CD4-positive, alpha-beta T cell treated with Interferon gamma for 1 hour (primary cell): ENCODE data around the gene EEF1AKMT3.
"Not testable (repeated sequence)": the region's sequence is repeated elsewhere in the genome, so short reads cannot be mapped to it uniquely, and the experiment has no call there.

Experiments
- DNase-seq: peaks from one replicate; pipeline ENCODE4 v3.0.0-alpha.2; 2020

Gene EEF1AKMT3

DNA sequence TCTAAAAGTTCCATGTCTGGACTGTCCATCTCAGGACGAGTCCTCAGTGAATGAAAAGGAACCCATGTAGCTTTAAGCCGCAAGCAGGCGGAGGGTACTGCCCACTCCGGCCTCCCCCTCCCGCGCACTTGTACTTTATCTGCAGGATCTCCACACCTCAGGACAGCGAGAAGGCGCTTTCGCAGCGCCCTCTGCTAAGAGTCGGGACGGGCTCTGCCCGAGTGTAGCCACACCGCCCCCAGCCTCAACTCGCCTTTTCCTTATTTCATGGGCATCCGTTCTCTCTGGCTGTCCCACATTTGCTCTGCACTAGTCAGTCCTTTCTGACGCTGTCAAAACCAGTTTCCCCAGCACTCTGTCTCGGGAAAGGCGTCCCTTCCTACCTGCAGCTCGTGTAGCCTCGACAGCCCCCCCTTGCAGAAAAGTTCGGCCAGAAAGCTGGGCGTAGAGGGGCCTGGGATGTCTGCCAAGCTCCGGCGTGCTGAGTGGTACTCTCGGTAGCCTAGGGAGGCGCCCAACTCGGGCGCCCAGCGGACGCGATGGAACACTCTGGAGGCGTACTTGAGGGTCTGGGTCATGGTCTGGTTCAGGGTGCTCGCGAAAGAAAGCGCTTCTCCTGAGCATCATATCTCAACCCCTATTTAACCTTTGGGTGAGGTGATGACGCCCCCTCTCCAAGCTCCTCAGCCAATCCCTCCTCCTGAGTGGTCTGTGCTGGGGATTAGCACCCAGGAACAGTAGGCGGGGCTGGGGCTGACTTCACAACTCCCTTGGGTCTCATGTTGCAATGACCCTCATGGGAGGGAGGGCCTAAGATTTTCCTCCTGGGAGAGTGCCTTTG is 5.7 kb upstream of the EEF1AKMT3 start, which contains the start of gene CYP27B1:
CYP27B1 (minus strand) TSS at position 615 of the 841 bp plus-strand sequence; CDS start at position 578, 37 bp downstream.
- DNase-seq = no peak

DNA sequence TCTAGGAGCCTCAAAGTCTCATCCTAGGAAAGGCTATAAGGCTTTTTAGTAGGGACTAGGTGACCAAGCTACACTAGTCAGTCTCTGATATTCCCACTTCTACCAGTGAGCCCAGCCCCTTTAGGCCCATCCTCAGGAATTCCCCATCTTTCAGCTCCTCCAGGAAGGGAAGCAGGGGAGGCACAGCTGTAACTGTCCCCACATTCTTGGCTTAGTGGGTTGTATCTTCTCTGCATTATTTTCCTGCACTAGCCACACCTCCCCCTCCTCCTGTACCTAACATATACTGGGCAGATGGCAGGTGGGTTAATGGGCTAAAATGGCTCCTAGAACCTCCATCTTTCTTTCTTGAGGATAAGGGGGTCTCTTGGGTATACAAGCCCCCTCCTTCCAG is 5.1 kb upstream of the EEF1AKMT3 start:
- DNase-seq = no peak

DNA sequence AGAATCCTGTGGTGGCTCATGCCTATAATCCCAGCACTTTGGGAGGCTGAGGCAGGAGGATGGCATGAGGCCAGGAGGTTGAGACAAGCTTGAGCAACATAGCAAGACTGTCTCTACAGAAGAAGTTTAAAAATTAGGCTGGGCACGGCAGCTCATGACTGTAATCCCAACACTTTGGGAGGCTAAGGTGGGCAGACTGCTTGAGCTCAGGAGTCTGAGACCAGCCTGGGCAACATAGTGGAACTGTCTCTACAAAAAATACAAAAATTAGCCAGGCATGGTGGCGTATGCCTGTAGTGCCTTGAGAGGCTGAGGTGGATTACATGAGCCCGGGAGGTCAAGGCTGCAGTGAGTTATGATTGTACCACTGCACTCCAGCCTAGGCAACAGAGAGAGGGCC is 4.5 kb upstream of the EEF1AKMT3 start:
- no peak for DNase-seq

DNA sequence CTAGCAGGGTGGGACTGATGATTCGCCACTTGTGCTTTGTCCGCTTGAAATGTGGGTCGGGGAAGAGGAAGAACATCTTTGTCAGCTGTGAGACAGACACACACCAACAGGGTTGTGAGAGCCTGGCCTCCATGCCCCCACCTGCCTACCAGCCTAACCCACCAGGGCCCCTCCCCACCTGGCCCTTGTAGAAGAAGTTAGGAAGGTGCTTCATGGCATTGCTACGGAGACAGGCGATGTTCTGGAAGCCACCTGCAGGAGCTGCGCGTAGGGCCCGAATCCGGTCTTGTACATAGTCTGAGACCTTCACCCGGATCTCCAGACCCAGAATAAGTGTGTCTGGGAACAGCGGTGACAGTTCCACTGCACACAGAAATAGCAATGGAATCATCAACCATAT is 2.8 kb upstream of the EEF1AKMT3 start:
- DNase-seq = no peak

DNA sequence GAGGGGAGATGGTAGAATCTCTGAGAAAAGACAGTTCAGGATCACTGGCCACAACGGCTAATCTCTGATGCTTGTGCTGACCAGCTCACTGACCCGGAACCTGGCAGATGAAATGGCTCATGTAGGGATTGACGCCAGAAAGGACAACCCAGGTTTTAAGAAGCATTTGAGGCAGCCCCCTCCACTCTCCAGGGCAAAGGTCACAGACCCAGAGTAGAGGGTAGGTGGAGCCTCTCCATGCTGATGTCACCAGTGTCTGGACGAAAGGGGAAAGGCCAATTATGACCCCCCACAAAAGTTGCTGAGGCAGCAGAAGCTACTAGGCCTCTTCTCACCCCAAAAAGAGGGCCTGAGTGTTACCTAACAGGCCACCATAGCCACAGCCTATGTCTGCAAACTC is 1.7 kb upstream of the EEF1AKMT3 start:
- DNase-seq = no peak

DNA sequence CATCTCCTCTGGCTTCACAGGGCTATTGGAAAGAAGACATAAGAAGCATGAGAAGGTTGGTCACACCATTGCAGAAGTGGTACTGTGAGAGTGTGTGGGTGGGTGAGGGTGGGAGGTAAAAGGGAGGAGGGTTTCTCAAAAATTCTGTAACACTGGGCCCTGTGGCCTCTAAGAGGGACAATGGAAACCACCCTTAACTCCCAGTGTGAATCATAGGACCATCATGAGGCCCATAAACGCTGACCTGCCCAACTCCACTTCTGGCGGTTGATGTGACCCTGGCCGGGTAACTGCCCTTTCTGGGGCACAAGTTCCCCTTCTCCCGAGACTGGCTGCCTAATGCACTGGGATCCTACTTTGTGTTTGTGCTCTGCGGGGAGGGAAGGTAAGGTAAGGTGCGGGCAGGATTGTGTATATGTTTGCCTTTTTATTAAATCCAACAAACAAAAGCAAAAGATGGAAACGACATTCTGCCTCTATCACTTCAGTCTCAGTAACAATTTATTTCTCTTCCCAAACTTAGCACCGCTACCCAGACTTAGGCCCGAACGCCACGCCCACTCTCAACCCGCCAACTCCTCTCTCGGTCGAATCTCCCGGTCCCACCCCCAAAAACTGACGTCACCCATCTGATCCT is 1.1 kb upstream of the EEF1AKMT3 start:
- peak; percentile 80 for DNase-seq

DNA sequence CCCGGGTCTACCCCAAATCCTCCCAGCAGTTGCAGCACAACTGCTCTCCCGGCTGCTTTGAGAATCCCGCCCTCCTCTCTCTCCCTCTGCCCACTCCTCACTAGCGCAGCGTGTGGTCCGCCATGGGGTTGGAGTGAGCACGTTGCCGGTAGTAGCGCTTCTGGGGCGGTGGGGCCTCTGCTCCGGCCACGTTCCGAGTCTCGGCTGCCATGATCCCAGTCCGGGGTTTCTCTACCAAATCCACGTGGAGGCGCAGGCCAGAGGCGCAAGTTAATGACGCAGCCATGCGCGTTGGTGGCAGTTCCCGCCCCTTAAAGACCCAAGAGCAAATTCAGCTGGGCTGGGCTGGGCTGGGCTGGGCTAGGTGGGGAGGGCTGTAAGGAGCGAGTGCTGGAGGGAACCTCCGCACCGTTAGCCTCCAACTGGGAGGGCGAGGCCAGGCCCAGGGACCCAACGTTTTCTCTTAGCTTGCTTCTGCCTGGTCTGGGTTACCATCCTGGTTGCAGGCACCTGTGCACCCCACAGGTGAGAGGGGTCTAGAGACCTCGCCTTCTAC is 463 bp upstream of the EEF1AKMT3 start, which contains the start of gene METTL1:
METTL1 (minus strand) TSS at position 233 of the 556 bp plus-strand sequence; CDS start at position 211, 22 bp downstream.
- peak; percentile 89 for DNase-seq

DNA sequence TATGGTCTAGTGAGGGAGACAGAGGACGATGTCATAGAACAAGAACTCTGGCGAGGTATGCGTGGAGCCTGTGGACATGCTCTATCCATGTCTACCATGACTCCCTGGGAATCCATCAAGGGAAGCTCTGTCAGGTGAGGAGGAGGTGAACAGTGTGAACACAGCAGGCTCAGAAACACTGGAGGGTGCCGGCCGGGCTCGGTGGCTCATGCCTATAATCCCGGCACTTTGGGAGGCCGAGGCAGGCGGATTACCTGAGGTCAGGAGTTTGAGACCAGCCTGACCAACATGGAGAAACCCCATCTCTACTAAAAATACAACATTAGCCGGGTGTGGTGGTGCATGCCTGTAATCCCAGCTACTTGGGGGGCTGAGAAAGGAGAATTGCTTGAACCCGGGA is 2.2 kb downstream of the EEF1AKMT3 start:
- DNase-seq = not testable (repeated sequence)

DNA sequence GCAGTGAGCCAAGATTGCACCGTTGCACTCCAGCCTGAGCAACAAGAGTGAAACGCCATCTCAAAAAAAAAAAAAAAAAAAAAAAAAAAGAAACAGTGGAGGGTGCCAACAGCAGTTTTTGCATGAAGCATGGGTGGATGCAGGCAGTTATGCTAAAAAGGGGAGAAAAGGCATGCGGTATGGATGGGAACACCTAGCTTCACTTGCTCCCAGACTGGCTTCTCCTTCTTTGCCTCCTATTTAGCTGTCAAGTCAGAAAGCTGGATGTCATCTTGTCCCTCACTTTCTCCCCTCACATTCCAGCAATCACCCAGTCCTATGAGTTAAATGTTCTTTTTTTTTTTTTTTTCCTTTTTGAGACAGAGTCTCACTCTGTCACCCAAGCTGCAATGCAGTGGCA is 2.6 kb downstream of the EEF1AKMT3 start:
- DNase-seq = no peak

DNA sequence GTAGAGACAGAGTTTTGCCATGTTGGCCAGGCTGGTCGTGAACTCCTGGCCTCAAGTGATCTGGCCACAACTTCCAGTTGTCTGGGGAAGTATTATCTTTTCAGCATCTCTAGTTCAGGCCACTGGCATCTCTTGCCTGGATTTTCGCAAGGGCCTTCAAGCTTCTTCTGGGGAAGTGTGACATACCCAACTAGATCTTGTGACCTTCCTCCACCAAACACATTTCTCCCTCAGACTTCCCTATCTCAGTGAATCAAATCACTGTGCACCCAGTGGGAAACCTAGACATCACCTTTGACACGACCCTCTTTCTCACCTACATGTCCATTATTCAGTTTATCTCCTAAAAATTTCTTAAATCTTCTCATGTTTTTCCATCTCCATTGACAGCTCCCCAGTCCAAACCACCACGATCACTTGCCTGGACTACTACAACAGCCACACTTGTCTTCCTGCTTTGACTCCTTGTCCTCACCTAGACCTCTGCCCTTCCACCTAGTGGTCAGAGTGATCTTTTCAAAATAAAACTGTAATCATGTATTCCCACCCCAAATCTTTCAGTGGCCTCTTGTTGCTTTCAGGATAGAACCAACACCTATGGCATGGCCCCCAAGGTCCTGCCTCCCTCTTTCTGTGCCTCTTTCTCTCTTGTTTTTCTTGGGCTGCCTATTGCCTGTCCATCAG is 3.3 kb downstream of the EEF1AKMT3 start:
- no peak for DNase-seq

DNA sequence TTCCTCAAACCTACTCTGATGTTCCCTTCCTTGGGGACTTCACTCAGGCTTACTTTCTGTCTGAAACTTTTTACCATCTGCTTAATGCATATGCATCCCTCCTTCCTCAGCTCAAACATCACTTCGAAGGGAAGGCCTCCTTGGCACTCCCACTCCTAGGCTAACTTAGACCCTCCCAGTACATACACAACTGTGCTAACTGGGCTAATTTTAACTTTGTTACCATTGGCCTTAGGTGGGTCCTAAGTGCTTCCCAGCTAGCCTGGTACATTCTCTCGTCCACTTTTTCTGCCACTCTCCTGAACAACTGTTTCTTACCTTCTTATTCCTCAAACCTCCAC is 3.8 kb downstream of the EEF1AKMT3 start:
- DNase-seq = no peak

DNA sequence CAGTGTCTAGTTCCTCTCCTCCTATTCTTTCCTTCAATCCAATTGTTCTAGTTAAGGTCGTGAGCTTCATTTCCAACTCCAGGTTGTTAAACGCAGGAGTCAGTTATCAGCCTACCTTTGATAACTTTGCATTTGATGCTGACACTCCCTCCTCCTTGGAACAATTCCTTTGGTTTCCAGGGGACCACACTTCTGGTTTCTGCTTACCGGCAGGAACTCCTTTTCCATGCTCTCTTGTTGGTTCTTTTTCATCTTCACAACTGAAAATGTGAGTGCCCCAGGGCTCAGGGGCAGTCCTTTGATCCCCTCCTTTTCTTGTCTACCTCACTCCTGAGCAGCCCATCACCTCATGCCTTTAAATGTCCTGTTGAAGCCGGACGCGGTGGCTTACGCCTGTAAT is 5.0 kb downstream of the EEF1AKMT3 start:
- no peak for DNase-seq

DNA sequence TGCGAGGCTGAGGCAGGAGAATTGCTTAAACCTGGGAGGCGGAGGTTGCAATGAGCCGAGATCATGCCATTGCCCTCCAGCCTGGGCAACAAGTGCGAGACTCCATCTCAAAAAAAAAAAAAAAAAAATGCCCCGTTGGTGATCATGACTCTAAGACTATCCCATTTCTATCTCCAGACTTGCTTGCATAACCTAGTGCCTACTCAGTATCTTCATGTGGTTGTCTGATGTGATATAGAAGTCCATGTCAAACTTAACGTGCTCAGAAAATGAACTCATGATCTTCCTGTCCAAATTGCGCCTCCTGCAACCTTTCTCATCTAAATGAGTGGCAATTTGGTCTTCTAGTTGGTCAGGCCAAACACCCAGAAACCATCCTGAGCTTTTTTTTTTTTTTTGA is 5.5 kb downstream of the EEF1AKMT3 start:
- DNase-seq = no peak

DNA sequence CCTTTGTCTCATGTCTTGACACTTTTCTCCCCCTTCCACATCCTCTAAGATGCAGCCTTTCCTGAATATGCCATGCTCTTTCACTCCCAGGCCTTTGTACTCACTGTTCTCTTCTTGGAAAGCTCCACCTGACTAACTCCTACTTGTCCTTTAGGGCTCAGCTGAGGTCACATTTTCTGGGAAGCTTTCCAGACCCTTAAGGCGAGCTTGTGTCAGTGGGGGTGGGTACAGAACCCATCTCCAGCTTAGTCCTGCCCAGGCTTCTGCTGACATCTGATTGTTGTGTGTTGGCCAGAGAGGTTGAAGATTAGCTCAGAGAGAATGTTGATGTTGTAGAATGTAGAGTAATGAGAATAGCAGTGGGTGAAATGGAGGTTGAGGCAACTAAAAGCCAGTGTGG is 7.3 kb downstream of the EEF1AKMT3 start:
- no peak for DNase-seq

DNA sequence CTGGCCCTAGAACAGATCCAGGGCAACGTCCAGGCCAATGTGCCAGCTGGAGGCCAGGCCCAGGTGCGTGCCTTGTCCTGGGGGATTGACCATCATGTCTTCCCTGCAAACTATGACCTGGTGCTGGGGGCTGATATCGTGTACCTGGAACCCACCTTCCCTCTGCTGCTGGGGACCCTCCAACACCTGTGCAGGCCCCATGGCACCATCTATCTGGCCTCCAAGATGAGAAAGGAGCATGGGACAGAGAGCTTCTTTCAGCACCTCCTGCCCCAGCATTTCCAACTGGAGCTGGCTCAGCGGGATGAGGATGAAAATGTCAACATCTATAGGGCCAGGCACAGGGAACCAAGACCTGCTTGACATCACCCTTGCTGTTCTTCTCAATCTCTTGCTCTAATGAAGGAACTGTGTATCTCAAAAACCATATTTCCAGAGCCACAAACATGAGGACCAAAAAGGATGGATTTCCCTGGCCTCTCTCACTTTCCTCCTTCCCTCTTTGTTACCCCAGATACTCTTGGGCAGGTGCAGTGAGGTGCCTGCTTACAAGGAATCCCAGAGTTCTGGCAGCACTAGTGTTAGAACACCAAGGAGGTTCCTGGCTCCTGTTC is 8.0 kb downstream of the EEF1AKMT3 start:
- no peak for DNase-seq

DNA sequence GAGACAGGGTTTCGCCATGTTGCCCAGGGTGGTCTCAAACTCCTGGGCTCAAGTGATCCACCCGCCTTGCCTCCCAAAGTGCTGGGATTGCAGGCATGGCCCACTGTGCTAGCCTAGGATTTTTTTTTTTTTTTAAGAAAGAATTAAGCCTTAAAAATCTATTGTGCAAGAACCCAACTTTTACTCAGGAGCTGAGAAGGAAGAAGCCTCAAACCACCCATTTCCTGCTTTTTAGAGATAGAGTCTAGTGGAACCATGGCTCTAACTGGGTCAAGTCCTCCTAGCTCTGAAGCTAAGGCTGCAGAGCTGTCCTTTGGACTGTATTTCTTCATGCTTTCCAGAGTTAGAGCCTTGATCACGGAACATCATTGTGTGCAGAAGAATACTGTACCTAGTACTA is 8.8 kb downstream of the EEF1AKMT3 start:
- no peak for DNase-seq

DNA sequence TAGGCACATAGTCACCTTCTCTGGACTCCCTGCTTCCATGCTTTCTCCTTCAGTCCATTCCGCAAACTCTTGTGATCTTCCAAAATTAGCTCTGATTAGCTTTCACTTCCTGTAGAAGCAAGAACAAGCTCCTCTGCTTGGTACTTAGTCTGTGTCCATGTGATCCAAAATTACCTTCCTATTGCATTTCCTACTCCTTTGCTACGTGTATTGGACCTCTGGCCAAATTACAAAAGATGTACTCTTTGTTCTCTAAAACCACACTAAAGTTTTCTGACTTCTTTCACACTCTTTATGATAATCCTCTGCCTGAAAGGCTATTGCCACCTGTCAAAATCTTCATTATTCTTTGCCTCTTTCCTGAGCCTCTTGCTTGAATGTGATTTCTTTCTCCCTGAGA is 9.4 kb downstream of the EEF1AKMT3 start:
- no peak for DNase-seq

DNA sequence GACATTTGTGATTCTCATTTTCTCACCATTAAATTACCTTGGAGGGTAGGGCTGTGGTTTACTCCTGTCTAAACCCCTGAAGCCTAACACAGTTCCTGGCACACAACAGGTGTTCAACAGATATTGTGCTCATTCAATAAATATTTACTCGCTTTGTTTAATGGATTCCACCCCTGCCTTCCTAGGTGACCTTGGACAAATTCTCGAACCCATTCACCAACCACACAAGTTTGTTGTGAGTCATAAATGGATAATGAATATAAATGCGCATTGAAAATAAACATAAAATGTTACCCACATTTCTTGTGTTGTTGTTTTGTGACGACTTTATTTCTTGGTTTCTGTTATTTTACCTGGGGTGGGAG is 9.8 kb downstream of the EEF1AKMT3 start:
- no peak for DNase-seq

DNA sequence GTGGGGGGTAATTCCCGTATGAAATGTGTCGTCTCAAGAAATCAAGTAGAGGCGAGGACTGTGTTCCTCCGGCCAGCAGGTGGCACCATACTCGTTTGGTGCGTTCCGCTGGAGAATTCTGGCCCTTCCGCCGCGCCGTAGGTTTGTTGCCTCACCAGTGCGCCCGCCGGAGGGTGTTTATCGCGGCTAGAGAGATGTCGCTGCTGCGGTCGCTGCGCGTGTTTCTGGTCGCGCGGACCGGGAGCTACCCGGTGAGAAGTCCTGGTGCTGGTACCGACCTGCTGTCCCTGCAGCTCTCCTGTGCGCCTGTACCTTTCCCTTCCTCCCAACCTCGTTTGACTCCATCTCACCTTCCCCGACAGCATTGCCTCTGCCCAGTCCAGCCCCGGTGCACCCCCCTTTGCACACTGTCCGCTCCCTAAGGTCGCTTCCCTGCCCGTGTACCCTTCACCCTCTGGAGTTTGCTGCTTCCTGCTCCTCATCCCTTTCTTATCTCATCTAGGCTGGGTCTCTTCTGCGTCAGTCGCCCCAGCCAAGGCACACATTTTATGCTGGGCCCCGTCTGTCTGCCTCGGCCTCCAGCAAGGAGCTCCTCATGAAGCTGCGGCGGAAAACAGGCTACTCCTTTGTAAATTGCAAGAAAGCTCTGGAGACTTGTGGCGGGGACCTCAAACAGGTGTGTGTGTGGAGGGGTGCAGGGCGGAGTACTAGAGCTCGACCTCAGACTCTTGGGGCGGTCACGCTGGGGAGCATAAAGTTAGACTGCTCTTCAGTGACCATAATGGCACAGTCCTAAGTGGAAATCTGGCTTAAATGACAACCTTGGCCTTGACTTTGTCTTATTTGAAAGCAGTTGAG is 10.4 kb downstream of the EEF1AKMT3 start, which contains the start of gene TSFM:
TSFM (plus strand) TSS at position 180 of the 858 bp plus-strand sequence; CDS start at position 195, 15 bp downstream.
- peak; percentile 92 for DNase-seq

DNA sequence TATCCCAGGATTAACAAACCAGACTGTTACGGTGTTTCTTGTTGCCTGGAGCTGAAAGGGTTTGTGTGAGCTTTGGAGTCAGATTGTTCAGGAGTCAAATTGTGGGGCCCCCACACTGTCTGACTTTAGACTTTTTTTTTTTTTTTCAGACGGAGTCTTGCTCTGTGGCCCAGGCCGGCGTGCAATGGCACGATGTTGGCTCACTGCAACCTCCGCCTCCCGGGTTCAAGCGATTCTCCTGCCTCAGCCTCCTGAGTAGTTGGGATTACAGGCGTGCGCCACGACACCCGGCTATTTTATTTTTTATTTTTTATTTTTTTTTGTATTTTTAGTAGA is 11.0 kb downstream of the EEF1AKMT3 start:
- DNase-seq = no peak

DNA sequence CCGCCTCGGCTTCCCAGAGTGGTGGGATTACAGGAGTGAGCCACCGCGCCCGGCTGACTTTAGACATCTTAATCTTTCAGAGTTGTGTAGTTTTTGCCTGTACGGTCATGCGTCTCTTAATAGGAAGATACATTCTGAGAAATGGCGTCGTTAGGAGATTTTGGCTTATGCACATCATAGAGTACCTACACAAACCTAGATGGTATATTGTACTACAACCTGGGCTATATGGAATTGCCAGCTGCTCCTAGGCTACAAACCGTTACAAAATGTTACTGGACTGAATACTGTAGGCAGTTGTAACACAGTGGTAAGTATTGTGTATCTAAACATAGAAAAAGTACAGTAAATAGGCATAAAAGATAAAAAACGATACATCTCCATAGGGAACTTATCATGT is 11.4 kb downstream of the EEF1AKMT3 start:
- no peak for DNase-seq

DNA sequence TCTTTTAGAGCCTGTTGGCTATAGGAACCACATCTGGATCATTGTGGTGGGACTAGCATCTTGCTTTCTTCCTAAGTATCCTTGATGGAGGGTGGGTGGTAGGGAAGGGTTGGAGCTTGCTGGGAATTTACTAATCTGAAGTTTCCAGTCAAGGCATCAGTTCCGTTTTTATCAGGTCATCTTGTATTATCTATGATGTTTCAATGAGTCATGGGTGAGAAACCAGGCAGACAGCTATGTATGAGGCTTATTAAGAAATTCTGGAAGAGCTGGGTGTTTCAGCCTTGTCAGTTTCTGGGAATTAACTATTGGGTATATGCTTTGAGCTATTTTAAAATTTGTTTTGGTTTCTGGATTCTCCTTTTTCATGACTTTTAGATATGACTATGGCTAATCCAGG is 21.5 kb downstream of the EEF1AKMT3 start:
- DNase-seq = no peak
